ENCODE measurements around the gene COG7.
"Not testable (repeated sequence)": the region's sequence is repeated elsewhere in the genome, so short reads cannot be mapped to it uniquely, and the experiment has no call there.

The COG7 gene

GRCh38 chr16:23414731-23415130 lies 38.3 kb downstream of the COG7 start:
- DNase-seq (ENCODE audit: low spot score), result no peak
- no peak for FAIRE-seq

GRCh38 chr16:23410176-23410575 lies 42.8 kb downstream of the COG7 start:
- FAIRE-seq (no peak), DNase-seq (ENCODE audit: low spot score) (no peak)

- FAIRE-seq (no peak), DNase-seq (ENCODE audit: low spot score) (no peak)
Measured at GRCh38 chr16:23409522-23409921, 43.5 kb downstream of the COG7 start.

GRCh38 chr16:23408823-23409298 lies 44.1 kb downstream of the COG7 start:
- no peak for FAIRE-seq

GRCh38 chr16:23408242-23408822 lies 44.7 kb downstream of the COG7 start:
- DNase-seq (ENCODE audit: low spot score) (no peak), FAIRE-seq (no peak)

More at GRCh38 chr16:23408823-23409298, 44.1 kb downstream of the COG7 start:
- DNase-seq (ENCODE audit: low spot score), result peak; percentile 11

GRCh38 chr16:23407436-23408127 lies 45.4 kb downstream of the COG7 start:
- no peak for DNase-seq (ENCODE audit: low spot score)
- FAIRE-seq, result no peak

GRCh38 chr16:23406546-23407240 lies 46.3 kb downstream of the COG7 start:
- no peak for DNase-seq (ENCODE audit: low spot score)
- no peak for FAIRE-seq

- no peak for FAIRE-seq
- DNase-seq (ENCODE audit: low spot score), result no peak
Measured at GRCh38 chr16:23406024-23406423, 47.0 kb downstream of the COG7 start.

- no peak for DNase-seq (ENCODE audit: low spot score)
- FAIRE-seq, result no peak
Measured at GRCh38 chr16:23403547-23403946, 49.4 kb downstream of the COG7 start.

- DNase-seq (ENCODE audit: low spot score), result no peak
- FAIRE-seq, result no peak
Measured at GRCh38 chr16:23402100-23402499, 50.9 kb downstream of the COG7 start.

GRCh38 chr16:23401139-23401538 lies 51.9 kb downstream of the COG7 start:
- no peak for DNase-seq (ENCODE audit: low spot score)
- FAIRE-seq, result no peak

- not testable (repeated sequence) for FAIRE-seq; DNase-seq (ENCODE audit: low spot score)
Measured at GRCh38 chr16:23400447-23400846, 52.5 kb downstream of the COG7 start.

GRCh38 chr16:23398987-23399805 lies 53.8 kb downstream of the COG7 start:
- FAIRE-seq, result no peak

GRCh38 chr16:23397464-23397863 lies 55.5 kb downstream of the COG7 start:
- DNase-seq (ENCODE audit: low spot score), result no peak

More at GRCh38 chr16:23398987-23399805, 53.8 kb downstream of the COG7 start:
- DNase-seq (ENCODE audit: low spot score), result no peak

GRCh38 chr16:23395732-23396131 lies 57.3 kb downstream of the COG7 start:
- no peak for DNase-seq (ENCODE audit: low spot score)
- FAIRE-seq, result no peak

More at GRCh38 chr16:23397464-23397863, 55.5 kb downstream of the COG7 start:
- FAIRE-seq, result no peak

GRCh38 chr16:23394141-23394831 lies 58.7 kb downstream of the COG7 start:
- no peak for FAIRE-seq

GRCh38 chr16:23392223-23392600 lies 60.8 kb downstream of the COG7 start:
- DNase-seq (ENCODE audit: low spot score) (no peak), FAIRE-seq (no peak)

More at GRCh38 chr16:23394141-23394831, 58.7 kb downstream of the COG7 start:
- DNase-seq (ENCODE audit: low spot score), result no peak

GRCh38 chr16:23391381-23392222 lies 61.4 kb downstream of the COG7 start:
- DNase-seq (ENCODE audit: low spot score) (no peak), FAIRE-seq (no peak)

- not testable (repeated sequence) for DNase-seq (ENCODE audit: low spot score); FAIRE-seq
Measured at GRCh38 chr16:23389936-23390335, 63.1 kb downstream of the COG7 start.

GRCh38 chr16:23389201-23389600 lies 63.8 kb downstream of the COG7 start:
- no peak for DNase-seq (ENCODE audit: low spot score)
- FAIRE-seq, result no peak

Measured in RCC 7860 (cell line).